ENCODE results near the gene LTO1. TPM values are rescaled to one million over a fixed set of nuclear protein-coding genes. Genes with fewer than 3 reads are reported as not detected.

The LTO1 gene
- polyA plus RNA-seq, 2 of the 4 experiments (the other 2 are of a cell fraction), result 25.1 to 27.0 TPM

GRCh38 chr11:69707176-69707575 lies 32.0 kb upstream of the LTO1 start:
- DNase-seq (ENCODE audit: low read depth in 1 of 2, low spot score in 1 of 2) (no peak), FAIRE-seq (no peak), ATAC-seq (no peak)
- CTCF ChIA-PET, result interaction anchor here (0.7 to 8.3 kb wide), 8 partner anchors 10 to 489 kb away, joined by 3 to 120 read pairs (median 4); no protein-coding TSS in a partner anchor
- POLR2A ChIA-PET, result no interaction called here
- TF ChIP-seq POLR2A (IDR thresholded peaks at IDR 0.05; ENCODE audit: low read length) (no peak), NPAS2 (CRISPR knock-in tag; IDR thresholded peaks at IDR 0.05; ENCODE audit: borderline replicate concordance) (no peak), HES2 (IDR thresholded peaks at IDR 0.05) (no peak), BCL3 (IDR thresholded peaks at IDR 0.05) (no peak), FOSL2 (IDR thresholded peaks at IDR 0.05) (no peak), FOSL2 (CRISPR knock-in tag; IDR thresholded peaks at IDR 0.05) (no peak), TP53 (CRISPR knock-in tag; IDR thresholded peaks at IDR 0.05) (no peak), KDM1A (IDR thresholded peaks at IDR 0.05; ENCODE audit: low read depth) (no peak), ZC3H11A (IDR thresholded peaks at IDR 0.05) (no peak), USF2 (IDR thresholded peaks at IDR 0.05) (no peak), HOXB5 (CRISPR knock-in tag; IDR thresholded peaks at IDR 0.05) (no peak)
- H3K4me2 ChIP-seq, result no peak overlapping the region
- H3K4me3 ChIP-seq, result no peak overlapping the region
- no peak overlapping the region for H3K27ac ChIP-seq
- 84% methylated on average over 7 of the region's 7 CpGs for WGBS (ENCODE audit: missing lambda C conversion rate)
- H3K4me1 ChIP-seq, result 0 out of 3 replicates have a peak, but pooled peaks cover 4% of the 10 kb centered on the region
- no peaks in the 10 kb centered on the region for H3K9me3 ChIP-seq

GRCh38 chr11:69705901-69706787 lies 31.0 kb upstream of the LTO1 start:
- Histone ChIP-seq H3K4me1 (0 out of 3 replicates have a peak, but pooled peaks cover 4% of the 10 kb centered on the region), H3K9me3 (no peaks in the 10 kb centered on the region), H3K4me3 (no peak overlapping the region), H3K27ac (no peak overlapping the region), H3K4me2 (no peak overlapping the region)
- DNase-seq (ENCODE audit: low read depth in 1 of 2, low spot score in 1 of 2) (no peak), FAIRE-seq (no peak), ATAC-seq (no peak)
- POLR2A ChIA-PET, result no interaction called here
- CTCF ChIA-PET, result interaction anchor here (0.7 to 8.3 kb wide), 11 partner anchors 10 to 481 kb away, joined by 3 to 120 read pairs (median 6); no protein-coding TSS in a partner anchor
- no peak for TF ChIP-seq NFE2L2 (conservative IDR thresholded peaks at IDR 0.05; ENCODE audit: low read length)
- TF ChIP-seq USF2 (IDR thresholded peaks at IDR 0.05), result no peak
- no peak for TF ChIP-seq GATA3 (IDR thresholded peaks at IDR 0.05; ENCODE audit: borderline replicate concordance)
- no peak for TF ChIP-seq EP300 (IDR thresholded peaks at IDR 0.05)
- no peak for TF ChIP-seq CBX8 (IDR thresholded peaks at IDR 0.05)
- TF ChIP-seq PBX3 (IDR thresholded peaks at IDR 0.05), result no peak
- no peak for TF ChIP-seq ZNF302 (CRISPR knock-in tag; IDR thresholded peaks at IDR 0.05)
- no peak for TF ChIP-seq CHD4 (IDR thresholded peaks at IDR 0.05; ENCODE audit: borderline replicate concordance)
- TF ChIP-seq MAX (IDR thresholded peaks at IDR 0.05), result no peak
- TF ChIP-seq EHF (CRISPR knock-in tag; IDR thresholded peaks at IDR 0.05), result no peak
- TF ChIP-seq HES2 (IDR thresholded peaks at IDR 0.05), result no peak
- no peak for TF ChIP-seq FOSL2 (IDR thresholded peaks at IDR 0.05)
- no peak for TF ChIP-seq FOSL2 (CRISPR knock-in tag; IDR thresholded peaks at IDR 0.05)
- TF ChIP-seq HOXA7 (CRISPR knock-in tag; IDR thresholded peaks at IDR 0.05), result no peak
- TF ChIP-seq RCOR1 (IDR thresholded peaks at IDR 0.05; ENCODE audit: low read depth, low read length), result no peak
- TF ChIP-seq ELK1 (IDR thresholded peaks at IDR 0.05; ENCODE audit: low read depth, low read length), result no peak
- TF ChIP-seq NPAS2 (CRISPR knock-in tag; IDR thresholded peaks at IDR 0.05; ENCODE audit: borderline replicate concordance), result no peak
- no peak for TF ChIP-seq ESRRA (IDR thresholded peaks at IDR 0.05; ENCODE audit: borderline replicate concordance, low read length)
- WGBS (ENCODE audit: missing lambda C conversion rate), result 52% methylated on average over 17 of the region's 20 CpGs

Measured in A549 (cell line).